ENCODE measurements around the gene PYGM.

Gene PYGM

DNA sequence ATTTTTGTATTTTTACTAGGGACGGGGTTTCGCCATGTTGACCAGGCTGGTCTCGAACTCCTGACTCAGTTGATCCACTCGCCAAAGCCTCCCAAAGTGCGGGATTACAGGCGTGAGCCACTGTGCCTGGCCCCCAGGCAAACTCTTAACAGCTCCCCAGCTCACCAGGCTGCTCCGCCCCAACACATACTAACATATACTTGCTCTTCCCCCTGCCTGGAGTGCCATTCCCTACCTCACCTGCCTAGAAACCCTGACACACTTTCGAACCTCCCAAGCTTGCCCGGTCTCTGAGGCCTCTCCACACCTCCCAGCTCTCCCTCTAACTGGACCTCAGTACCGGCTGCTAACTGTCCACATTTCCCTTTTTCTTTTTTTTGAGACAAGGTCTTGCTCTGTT lies 34.8 kb upstream of the PYGM start:
- Histone ChIP-seq H3K36me3 (ENCODE audit: insufficient read depth, low read length) (peaks cover 5% of the 10 kb centered on the region; the same call in 1 of the 2 replicates), H3K9me3 (ENCODE audit: low read depth, low read length) (no peaks in the 10 kb centered on the region), H3K27ac (no peak overlapping the region), H3K9ac (ENCODE audit: insufficient read length) (no peak overlapping the region), H3K4me3 (no peak overlapping the region)
- TF ChIP-seq EZH2 (IDR thresholded peaks at IDR 0.05) (no peak), FOXP2 (optimal IDR thresholded peaks at IDR 0.05; ENCODE audit: control extremely low read depth, extremely low read length, insufficient read depth) (no peak), POLR2AphosphoS5 (IDR thresholded peaks at IDR 0.05; ENCODE audit: borderline replicate concordance, low read depth, low read length) (no peak)
- DNase-seq (ENCODE audit: low read depth, low spot score): no peak

DNA sequence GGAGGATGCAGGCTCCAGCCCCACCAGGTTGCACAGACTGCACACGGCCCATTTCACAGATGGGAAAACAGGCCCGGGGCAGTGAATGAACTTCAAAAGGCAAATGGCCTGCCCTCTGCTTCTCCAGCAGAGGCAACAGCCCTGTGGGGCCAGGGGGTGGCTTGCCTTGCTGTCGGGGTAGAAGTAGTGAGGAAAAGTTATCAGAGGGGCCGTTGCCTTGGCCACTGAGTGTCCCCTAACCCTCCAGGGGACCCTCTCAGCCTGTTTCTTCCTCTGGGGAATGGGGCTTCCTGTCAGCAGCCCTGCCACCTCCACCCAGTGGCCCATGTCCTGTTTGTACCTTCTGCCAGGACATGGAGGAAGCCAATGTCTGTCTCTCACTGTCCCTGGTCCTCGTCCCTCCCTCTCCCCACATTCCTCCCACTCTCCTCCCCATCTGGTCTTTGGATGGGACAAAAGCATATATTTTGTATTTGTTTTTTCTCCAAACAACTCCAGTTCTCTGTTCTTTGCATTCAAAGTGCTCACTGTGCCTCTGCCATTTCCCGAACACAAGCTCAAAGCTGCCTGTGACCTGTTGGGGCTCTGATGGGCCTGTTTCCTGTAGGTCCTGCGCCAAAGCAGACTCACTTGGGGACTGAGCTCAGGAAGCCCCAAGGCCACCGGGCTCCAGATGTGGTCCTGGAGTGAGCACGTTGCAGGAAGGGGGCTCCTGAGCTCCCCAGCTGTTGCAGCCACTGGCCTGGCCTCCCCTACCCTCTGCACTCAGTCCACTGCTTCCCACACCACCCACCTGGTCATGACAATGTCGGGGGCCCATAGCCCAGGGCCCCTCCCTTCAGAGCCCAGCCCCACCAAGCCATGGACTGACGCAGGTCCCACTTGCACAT lies 33.7 kb upstream of the PYGM start:
- no peak overlapping the region for H3K9ac ChIP-seq (ENCODE audit: insufficient read length)

DNA sequence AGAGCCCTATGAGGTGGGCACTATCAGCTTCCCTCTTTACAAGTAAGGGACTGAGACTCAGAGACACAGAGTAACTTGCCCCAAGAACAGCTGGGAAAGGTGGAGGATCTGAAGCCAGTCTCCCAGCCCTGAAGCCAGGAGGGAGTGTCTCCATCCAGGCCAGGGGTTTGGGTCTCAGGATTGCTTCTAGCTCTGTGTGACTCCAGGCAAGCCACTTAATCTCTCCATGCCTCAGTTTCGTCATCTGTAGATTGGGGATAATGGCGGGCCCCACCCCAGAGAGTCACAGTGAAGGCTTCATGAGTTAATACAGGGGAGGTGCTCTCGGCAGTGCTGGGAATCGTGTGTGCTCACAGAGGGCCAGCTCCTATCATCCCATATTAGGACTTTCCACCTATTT lies 32.7 kb upstream of the PYGM start:
- no peak for TF ChIP-seq POLR2AphosphoS5 (IDR thresholded peaks at IDR 0.05; ENCODE audit: borderline replicate concordance, low read depth, low read length)
- no peak for TF ChIP-seq EZH2 (IDR thresholded peaks at IDR 0.05)
- TF ChIP-seq FOXP2 (optimal IDR thresholded peaks at IDR 0.05; ENCODE audit: control extremely low read depth, extremely low read length, insufficient read depth): no peak
- H3K4me3 ChIP-seq: no peak overlapping the region
- no peak overlapping the region for H3K27ac ChIP-seq
- peaks cover 5% of the 10 kb centered on the region; the same call in 1 of the 2 replicates for H3K36me3 ChIP-seq (ENCODE audit: insufficient read depth, low read length)
- no peak overlapping the region for H3K9ac ChIP-seq (ENCODE audit: insufficient read length)
- no peaks in the 10 kb centered on the region for H3K9me3 ChIP-seq (ENCODE audit: low read depth, low read length)
- no peak for DNase-seq (ENCODE audit: low read depth, low spot score)

More for the DNA sequence above, 33.7 kb upstream of the PYGM start:
- H3K36me3 ChIP-seq (ENCODE audit: insufficient read depth, low read length): peaks cover 5% of the 10 kb centered on the region; the same call in 1 of the 2 replicates
- no peak overlapping the region for H3K27ac ChIP-seq
- H3K4me3 ChIP-seq: no peak overlapping the region
- no peaks in the 10 kb centered on the region for H3K9me3 ChIP-seq (ENCODE audit: low read depth, low read length)
- DNase-seq (ENCODE audit: low read depth, low spot score): no peak
- TF ChIP-seq FOXP2 (optimal IDR thresholded peaks at IDR 0.05; ENCODE audit: control extremely low read depth, extremely low read length, insufficient read depth): no peak
- no peak for TF ChIP-seq EZH2 (IDR thresholded peaks at IDR 0.05)
- no peak for TF ChIP-seq POLR2AphosphoS5 (IDR thresholded peaks at IDR 0.05; ENCODE audit: borderline replicate concordance, low read depth, low read length)

DNA sequence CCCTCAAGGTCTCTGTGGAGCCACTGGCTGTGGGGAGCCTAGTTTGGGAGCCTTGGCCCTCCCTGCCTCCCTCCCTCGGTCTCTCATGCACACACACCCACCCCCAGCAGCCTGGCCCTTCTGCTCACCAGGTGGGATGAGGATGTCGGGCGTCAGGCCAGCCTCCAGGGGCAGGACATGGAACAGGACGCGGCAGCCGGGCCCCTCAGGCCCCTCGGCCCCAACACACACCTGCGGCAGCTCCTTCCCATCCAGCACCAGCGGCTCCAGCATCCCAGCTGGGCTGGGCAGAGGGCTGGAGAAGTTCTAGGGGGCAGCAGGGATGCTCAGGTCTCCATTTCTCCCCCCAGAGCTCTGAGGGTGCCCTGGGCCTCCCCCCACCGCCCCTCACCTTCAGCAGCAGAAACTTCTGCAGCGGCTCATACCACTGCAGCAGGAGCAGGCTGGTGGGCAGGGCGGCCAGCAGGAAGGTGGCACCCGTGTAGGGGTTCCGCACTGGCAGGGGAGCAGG lies 32.1 kb upstream of the PYGM start:
- TF ChIP-seq EZH2 (IDR thresholded peaks at IDR 0.05): no peak
- no peak for TF ChIP-seq FOXP2 (optimal IDR thresholded peaks at IDR 0.05; ENCODE audit: control extremely low read depth, extremely low read length, insufficient read depth)
- TF ChIP-seq POLR2AphosphoS5 (IDR thresholded peaks at IDR 0.05; ENCODE audit: borderline replicate concordance, low read depth, low read length): no peak
- no peak for DNase-seq (ENCODE audit: low read depth, low spot score)
- Histone ChIP-seq H3K36me3 (ENCODE audit: insufficient read depth, low read length) (peaks cover 5% of the 10 kb centered on the region; the same call in 1 of the 2 replicates), H3K4me3 (no peak overlapping the region), H3K27ac (no peak overlapping the region), H3K9ac (ENCODE audit: insufficient read length) (no peak overlapping the region), H3K9me3 (ENCODE audit: low read depth, low read length) (no peaks in the 10 kb centered on the region)

DNA sequence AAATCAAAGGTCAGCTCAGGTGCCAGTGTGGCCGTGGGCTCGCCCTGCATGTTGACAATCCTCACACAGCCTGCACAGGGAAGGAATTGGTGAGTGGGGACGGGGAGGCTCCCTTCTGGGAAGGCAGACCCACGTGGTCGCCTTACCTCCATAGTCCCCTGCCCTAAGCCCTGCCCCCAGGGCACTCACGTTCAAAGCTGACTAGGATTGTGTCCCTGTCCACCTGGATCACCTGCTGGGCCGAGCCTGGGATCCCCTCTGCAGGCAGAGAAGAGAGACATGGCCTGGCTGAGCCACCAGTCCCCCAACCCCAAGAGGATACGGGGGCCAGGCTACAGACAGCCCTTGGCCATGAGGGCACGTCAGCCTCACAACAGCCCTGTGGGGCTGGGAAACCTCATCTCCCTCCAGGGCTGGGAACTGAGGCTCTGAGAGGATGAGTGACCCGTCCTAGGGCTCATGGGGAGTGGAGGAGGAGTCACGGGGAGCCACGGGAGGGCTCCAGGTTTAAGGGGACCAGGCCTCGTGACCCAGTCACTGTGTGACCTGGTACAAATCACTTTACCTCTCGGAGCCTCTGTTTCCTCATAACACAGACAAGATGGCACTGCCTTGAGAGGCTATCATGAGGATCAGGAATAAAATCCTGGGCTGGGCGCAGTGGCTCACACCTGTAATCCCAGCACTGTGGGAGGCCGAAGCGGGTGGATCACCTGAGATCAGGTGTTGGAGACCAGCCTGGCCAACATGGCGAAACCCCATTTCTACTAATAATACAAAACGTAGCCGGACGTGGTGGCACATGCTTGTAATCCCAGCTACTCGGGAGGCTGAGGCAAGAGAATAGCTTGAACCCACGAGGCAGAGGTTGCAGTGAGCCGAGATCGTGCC lies 30.7 kb upstream of the PYGM start:
- H3K4me3 ChIP-seq: no peak overlapping the region
- no peaks in the 10 kb centered on the region for H3K36me3 ChIP-seq (ENCODE audit: insufficient read depth, low read length)
- no peaks in the 10 kb centered on the region for H3K9me3 ChIP-seq (ENCODE audit: low read depth, low read length)
- TF ChIP-seq FOXP2 (optimal IDR thresholded peaks at IDR 0.05; ENCODE audit: control extremely low read depth, extremely low read length, insufficient read depth): no peak
- TF ChIP-seq EZH2 (IDR thresholded peaks at IDR 0.05): no peak
- H3K9ac ChIP-seq (ENCODE audit: insufficient read length): no peak overlapping the region
- no peak for DNase-seq (ENCODE audit: low read depth, low spot score)
- H3K27ac ChIP-seq: no peak overlapping the region

DNA sequence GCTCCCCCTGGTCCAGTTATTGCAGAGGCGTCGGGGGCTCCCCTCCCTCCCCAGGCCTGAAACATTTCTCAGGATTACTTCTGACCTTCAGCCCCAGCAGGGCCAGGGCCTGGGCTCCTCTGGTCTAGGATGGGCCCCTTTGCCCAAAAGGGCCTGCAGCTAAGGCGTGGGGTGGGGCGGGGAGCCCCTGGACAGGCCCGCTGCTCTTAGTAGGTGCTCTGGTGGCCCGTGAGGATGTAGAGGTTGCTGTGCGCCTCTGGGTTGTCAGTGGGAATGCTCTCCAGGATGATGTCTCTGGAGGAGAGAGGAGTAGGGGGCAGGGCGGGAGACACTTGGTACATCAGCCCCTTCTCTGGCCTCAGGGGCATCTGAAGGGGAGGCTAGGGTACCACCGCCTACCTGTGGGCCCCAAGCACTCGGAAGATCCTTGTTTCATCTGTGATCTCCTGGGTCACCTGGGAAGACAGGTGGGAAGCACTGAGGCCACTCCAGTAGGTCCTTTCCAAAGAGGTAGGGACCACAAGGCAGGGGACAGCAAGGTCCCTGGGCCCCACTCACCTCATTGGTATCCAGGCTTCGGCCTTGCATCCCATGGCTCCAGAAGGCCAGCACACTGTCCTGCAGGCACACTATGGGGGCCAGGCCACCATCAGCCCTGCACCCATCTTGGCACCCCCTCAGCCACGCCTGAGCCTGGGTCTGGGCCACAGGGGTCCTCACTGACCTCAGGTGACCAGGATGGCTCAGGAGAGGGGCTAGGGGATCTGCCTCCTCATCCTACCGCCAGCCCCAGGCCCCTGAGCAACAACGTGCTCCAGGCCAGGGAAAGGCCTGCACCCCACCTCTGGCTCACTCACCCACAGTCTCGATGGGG lies 29.8 kb upstream of the PYGM start:
- H3K27ac ChIP-seq: no peak overlapping the region
- H3K9me3 ChIP-seq (ENCODE audit: low read depth, low read length): no peaks in the 10 kb centered on the region
- no peak for TF ChIP-seq POLR2AphosphoS5 (IDR thresholded peaks at IDR 0.05; ENCODE audit: borderline replicate concordance, low read depth, low read length)
- TF ChIP-seq FOXP2 (optimal IDR thresholded peaks at IDR 0.05; ENCODE audit: control extremely low read depth, extremely low read length, insufficient read depth): no peak
- no peak for TF ChIP-seq EZH2 (IDR thresholded peaks at IDR 0.05)
- no peak for DNase-seq (ENCODE audit: low read depth, low spot score)
- no peak overlapping the region for H3K9ac ChIP-seq (ENCODE audit: insufficient read length)
- H3K36me3 ChIP-seq (ENCODE audit: insufficient read depth, low read length): no peaks in the 10 kb centered on the region
- no peak overlapping the region for H3K4me3 ChIP-seq

DNA sequence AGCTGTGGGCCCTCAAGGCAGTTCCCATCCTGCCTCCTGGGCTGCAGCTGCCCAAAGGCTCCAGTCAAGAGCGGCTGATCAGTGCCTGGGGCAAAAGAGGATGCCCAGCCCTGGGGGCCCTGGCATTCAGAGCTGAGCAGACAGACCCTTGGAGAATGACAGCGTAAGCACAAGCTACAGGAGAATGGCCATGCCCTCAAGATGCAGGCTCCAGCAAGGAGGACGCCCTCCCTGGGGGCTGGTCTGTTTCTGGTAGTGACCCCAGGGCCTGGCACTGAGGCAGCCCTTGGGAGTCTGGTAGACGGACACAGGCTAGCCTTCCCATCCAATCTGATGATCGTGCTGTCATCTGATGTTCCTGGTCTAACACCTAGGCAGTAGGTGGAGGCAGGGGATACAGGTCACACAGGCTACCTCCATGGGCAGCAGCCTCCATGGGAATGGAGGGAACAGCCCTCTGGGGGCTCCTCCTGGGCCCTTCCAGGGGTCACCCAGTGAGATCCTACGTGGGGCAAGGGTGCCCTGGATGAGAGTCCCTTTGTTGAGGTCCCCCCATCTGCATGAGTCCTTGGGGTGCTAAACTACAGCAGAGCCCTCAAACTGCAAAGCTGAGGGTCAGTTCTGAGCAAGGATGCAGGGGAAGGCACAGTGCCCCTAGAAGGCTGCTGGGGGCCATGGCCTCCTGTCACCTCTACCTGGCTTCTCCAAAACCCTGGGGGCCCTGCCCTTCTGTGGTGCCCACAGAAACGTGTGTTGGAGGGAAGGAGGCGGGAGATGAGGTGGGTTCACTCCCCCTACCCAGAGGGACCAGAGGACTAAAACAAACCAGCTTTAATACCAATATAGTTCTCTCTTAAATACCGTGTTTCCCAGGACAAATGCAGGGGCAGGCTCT lies 28.8 kb upstream of the PYGM start:
- Histone ChIP-seq H3K27ac (no peak overlapping the region), H3K36me3 (ENCODE audit: insufficient read depth, low read length) (no peaks in the 10 kb centered on the region), H3K4me3 (no peak overlapping the region), H3K9ac (ENCODE audit: insufficient read length) (no peak overlapping the region), H3K9me3 (ENCODE audit: low read depth, low read length) (no peaks in the 10 kb centered on the region)
- no peak for TF ChIP-seq POLR2AphosphoS5 (IDR thresholded peaks at IDR 0.05; ENCODE audit: borderline replicate concordance, low read depth, low read length)
- TF ChIP-seq EZH2 (IDR thresholded peaks at IDR 0.05): no peak
- DNase-seq (ENCODE audit: low read depth, low spot score): no peak
